CD8-positive, alpha-beta memory T cell (primary cell): ENCODE data around the gene BLOC1S4. TPM values are rescaled to one million over a fixed set of nuclear protein-coding genes. Genes with fewer than 3 reads are reported as not detected.
A peak's percentile ranks its signal among the peaks of the same experiment; 100 is the strongest.

Experiments
- CTCF ChIA-PET: fragments of 350-600 bp; sonication (Branson Sonifier 250); formaldehyde crosslinking; loops from one replicate; lab custom pipeline; 2021; ENCODE audit warnings: antibody characterized with exemption; lab: Charles Lee
- POLR2A ChIA-PET: fragments of 350-600 bp; sonication (Branson Sonifier 250); formaldehyde crosslinking; loops from one replicate; lab custom pipeline; 2021; ENCODE audit warnings: antibody characterized with exemption; lab: Charles Lee
- DNase-seq, 5 donors: peaks; one replicate each; pipeline versions ENCODE4 v3.0.0 to v3.0.0-alpha.2; 2020 to 2022; ENCODE audit warnings: mixed read lengths in 1 of 5
- H3K27ac ChIP-seq: one replicate; pipeline ENCODE4 v1.7.0; 2013; ENCODE audit warnings: low read depth, mild to moderate bottlenecking, low read length, moderate library complexity
- H3K27me3 ChIP-seq: 2 replicates; pipeline ENCODE4 v1.7.0; 2013; ENCODE audit warnings: low read length, mild to moderate bottlenecking; ENCODE audit not compliant: insufficient read depth, poor library complexity, severe bottlenecking
- H3K36me3 ChIP-seq: 2 replicates; pipeline ENCODE4 v1.7.0; 2013; ENCODE audit warnings: mild to moderate bottlenecking, low read length, moderate library complexity; ENCODE audit not compliant: insufficient read depth
- H3K4me1 ChIP-seq: 2 replicates; pipeline ENCODE4 v1.7.0; 2013; ENCODE audit warnings: mild to moderate bottlenecking, low read length, moderate library complexity; ENCODE audit not compliant: insufficient read depth
- H3K4me3 ChIP-seq: 2 replicates; pipeline ENCODE4 v1.7.0; 2013; ENCODE audit warnings: mild to moderate bottlenecking, low read length
- H3K9me3 ChIP-seq: 2 replicates; pipeline ENCODE4 v1.7.0; 2013; ENCODE audit warnings: mild to moderate bottlenecking, low read length
- H3K27ac Mint-ChIP-seq, 8 donors: one replicate each; pipeline ENCODE4 v1.8.0; 2020 to 2021; ENCODE audit warnings: mixed read lengths in 8 of 8, mild to moderate bottlenecking in 6 of 8, inconsistent platforms in 3 of 8, moderate library complexity in 3 of 8
- H3K27me3 Mint-ChIP-seq, 2 donors: one replicate each; pipeline ENCODE4 v1.8.0; 2020 to 2021; ENCODE audit warnings: mixed read lengths in 2 of 2, mild to moderate bottlenecking in 1 of 2, moderate library complexity in 1 of 2
- H3K36me3 Mint-ChIP-seq, 3 donors: one replicate each; pipeline ENCODE4 v1.8.0; 2020 to 2021; ENCODE audit warnings: mixed read lengths in 3 of 3, inconsistent platforms in 1 of 3, mild to moderate bottlenecking in 1 of 3
- H3K4me1 Mint-ChIP-seq, 3 donors: one replicate each; pipeline ENCODE4 v1.8.0; 2020 to 2021; ENCODE audit warnings: mixed read lengths in 3 of 3, inconsistent platforms in 1 of 3, mild to moderate bottlenecking in 1 of 3
- H3K4me3 Mint-ChIP-seq, 7 donors: one replicate each; pipeline ENCODE4 v1.8.0; 2020 to 2021; ENCODE audit warnings: mixed read lengths in 7 of 7, mild to moderate bottlenecking in 6 of 7, moderate library complexity in 4 of 7, inconsistent platforms in 2 of 7
- H3K9me3 Mint-ChIP-seq, 5 donors: one replicate each; pipeline ENCODE4 v1.8.0; 2020 to 2022; ENCODE audit warnings: mixed read lengths in 5 of 5, mild to moderate bottlenecking in 3 of 5, moderate library complexity in 2 of 5, inconsistent platforms in 1 of 5
- polyA plus RNA-seq: library from polyadenylated mRNA; unstranded; fragments of 300-500 nt; fragmentation: Illumina TruSeq; gene quantifications from one replicate; pipeline ENCODE4 v1.2.3, GENCODE V29; 2021
- total RNA-seq, 2 experiments: library from RNA; stranded (reverse); gene quantifications; one replicate each; pipeline ENCODE4 v1.2.3, GENCODE V29; 2021

Gene BLOC1S4
- total and polyA plus RNA-seq, 3 experiments from 2014 or later: 21.5 to 96.7 (median 22.9) TPM

DNA sequence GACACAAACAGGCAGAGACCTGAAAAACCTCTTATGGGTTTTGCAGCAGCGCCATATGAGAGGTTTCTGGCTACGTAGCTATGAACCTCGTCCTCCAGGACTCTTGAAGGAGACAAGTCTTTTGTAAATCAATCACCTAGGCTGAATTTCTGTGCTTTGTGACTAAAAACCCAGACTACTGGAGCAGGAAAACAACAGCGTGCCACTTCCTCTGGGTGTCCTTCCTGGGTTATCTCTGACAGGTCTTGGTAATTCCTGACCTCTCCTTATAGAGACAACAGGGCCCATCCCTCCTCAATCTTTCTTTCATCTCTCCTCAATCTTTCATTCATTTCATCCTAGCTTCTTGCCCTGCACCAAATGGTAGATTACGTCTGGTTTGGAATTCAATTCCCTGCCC is 16.6 kb upstream of the BLOC1S4 start:
- no peak overlapping the region for H3K27ac ChIP-seq
- H3K27me3 ChIP-seq: no peaks in the 10 kb centered on the region
- DNase-seq: no peak
- no peak overlapping the region for H3K4me3 ChIP-seq
- POLR2A ChIA-PET: interaction anchor here (2.6 kb wide), 1 partner anchor 9 kb away, joined by 17 read pairs; no protein-coding TSS in a partner anchor
- peak overlapping the region; percentile 83 to 98 (median 90) for H3K27ac Mint-ChIP-seq
- H3K27me3 Mint-ChIP-seq: peaks cover 0 to 3% of the 10 kb centered on the region in 2 donors
- no peaks in the 10 kb centered on the region for H3K9me3 Mint-ChIP-seq
- H3K9me3 ChIP-seq: no peaks in the 10 kb centered on the region
- H3K4me3 Mint-ChIP-seq: peak overlapping the region; percentile 23 to 85 (median 47)
- peaks cover 3 to 39% (median 9%) of the 10 kb centered on the region in 3 donors for H3K36me3 Mint-ChIP-seq
- H3K4me1 ChIP-seq: peaks cover 63% of the 10 kb centered on the region
- peaks cover 62 to 81% (median 77%) of the 10 kb centered on the region in 3 donors for H3K4me1 Mint-ChIP-seq
- peaks cover 10% of the 10 kb centered on the region for H3K36me3 ChIP-seq
- CTCF ChIA-PET: interaction anchor here (1.0 to 29.4 kb wide), 5 partner anchors 9 to 26 kb away, joined by 4 to 369 read pairs (median 8); partner anchors contain the start of gene MRFAP1L1

DNA sequence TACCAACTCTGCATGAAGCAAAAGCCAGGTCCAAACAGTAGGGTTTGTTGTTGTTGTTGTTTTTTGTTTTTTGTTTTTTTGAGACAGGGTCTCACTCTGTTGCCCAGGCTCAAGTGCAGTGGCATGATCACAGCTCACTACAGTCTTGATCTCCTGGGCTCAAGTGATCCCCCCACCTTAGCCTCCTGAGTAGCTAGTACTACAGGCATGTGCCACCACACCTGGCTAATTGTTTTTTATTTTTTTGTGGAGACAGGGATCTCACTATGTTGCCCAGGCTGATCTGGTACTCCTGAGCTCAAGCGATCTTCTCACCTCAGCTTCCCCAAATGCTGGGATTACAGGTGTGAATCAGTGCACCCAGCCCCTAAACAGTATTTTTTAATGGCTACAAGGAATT is 16.1 kb upstream of the BLOC1S4 start:
- peak overlapping the region; percentile 74 to 94 (median 86) for H3K27ac Mint-ChIP-seq
- CTCF ChIA-PET: interaction anchor here (1.0 to 29.4 kb wide), 5 partner anchors 10 to 27 kb away, joined by 4 to 369 read pairs (median 13); partner anchors contain the start of gene MRFAP1L1
- H3K4me1 ChIP-seq: peaks cover 60% of the 10 kb centered on the region

DNA sequence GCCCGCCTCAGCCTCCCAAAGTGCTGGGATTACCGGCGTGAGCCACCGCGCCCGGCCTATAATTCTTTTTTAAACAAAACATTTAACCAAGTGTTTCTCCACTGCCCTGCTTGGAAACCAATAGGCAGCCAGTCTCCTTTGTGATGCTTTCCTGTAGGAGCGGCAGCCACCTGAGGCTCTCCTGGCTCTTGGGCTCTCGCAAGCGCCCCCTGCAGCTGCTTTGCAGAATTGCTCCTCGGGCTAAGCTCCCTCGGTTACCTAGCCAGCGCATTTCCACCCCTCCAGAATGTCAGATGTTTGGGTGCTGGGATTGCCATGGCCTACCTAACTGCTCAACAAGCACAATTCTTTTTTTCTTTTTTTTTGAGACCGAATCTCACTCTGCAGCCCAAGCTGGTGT is 14.6 kb upstream of the BLOC1S4 start:
- peaks cover 60% of the 10 kb centered on the region for H3K4me1 ChIP-seq
- H3K27me3 ChIP-seq: no peaks in the 10 kb centered on the region
- H3K4me3 ChIP-seq: no peak overlapping the region
- POLR2A ChIA-PET: interaction anchor here (1.3 to 2.6 kb wide), 2 partner anchors 11 to 27 kb away, joined by 6 to 17 read pairs; no protein-coding TSS in a partner anchor
- no peak overlapping the region for H3K27ac ChIP-seq
- no peaks in the 10 kb centered on the region for H3K9me3 Mint-ChIP-seq
- H3K36me3 ChIP-seq: peaks cover 14% of the 10 kb centered on the region
- H3K9me3 ChIP-seq: no peaks in the 10 kb centered on the region
- peaks cover 0 to 3% of the 10 kb centered on the region in 2 donors for H3K27me3 Mint-ChIP-seq
- peaks cover 3 to 56% (median 17%) of the 10 kb centered on the region in 3 donors for H3K36me3 Mint-ChIP-seq
- peak overlapping the region in 5 of 8 donors; percentile 47 to 90 (median 61) for H3K27ac Mint-ChIP-seq
- H3K4me1 Mint-ChIP-seq: peaks cover 63 to 81% (median 77%) of the 10 kb centered on the region in 3 donors
- CTCF ChIA-PET: interaction anchor here (0.7 to 29.4 kb wide), 7 partner anchors 11 to 173 kb away, joined by 3 to 369 read pairs (median 6); a partner anchor contains a TSS
- DNase-seq: peak in 2 of 5 donors; percentile 36 to 44
- no peak overlapping the region for H3K4me3 Mint-ChIP-seq

More for the DNA sequence above, 16.1 kb upstream of the BLOC1S4 start:
- peaks cover 10% of the 10 kb centered on the region for H3K36me3 ChIP-seq
- H3K9me3 ChIP-seq: no peaks in the 10 kb centered on the region
- no peaks in the 10 kb centered on the region for H3K27me3 ChIP-seq
- Mint-ChIP-seq H3K27me3 (peaks cover 0 to 3% of the 10 kb centered on the region in 2 donors), H3K9me3 (no peaks in the 10 kb centered on the region), H3K4me1 (peaks cover 62 to 81% (median 77%) of the 10 kb centered on the region in 3 donors), H3K36me3 (peaks cover 3 to 44% (median 11%) of the 10 kb centered on the region in 3 donors), H3K4me3 (peak overlapping the region in 3 of 7 donors; percentile 8 to 54 (median 47))
- POLR2A ChIA-PET: interaction anchor here (0.6 to 2.6 kb wide), 4 partner anchors 9 to 368 kb away, joined by 3 to 17 read pairs (median 3); partner anchors contain the start of gene GRPEL1
- H3K27ac ChIP-seq: no peak overlapping the region
- no peak overlapping the region for H3K4me3 ChIP-seq
- DNase-seq: no peak

DNA sequence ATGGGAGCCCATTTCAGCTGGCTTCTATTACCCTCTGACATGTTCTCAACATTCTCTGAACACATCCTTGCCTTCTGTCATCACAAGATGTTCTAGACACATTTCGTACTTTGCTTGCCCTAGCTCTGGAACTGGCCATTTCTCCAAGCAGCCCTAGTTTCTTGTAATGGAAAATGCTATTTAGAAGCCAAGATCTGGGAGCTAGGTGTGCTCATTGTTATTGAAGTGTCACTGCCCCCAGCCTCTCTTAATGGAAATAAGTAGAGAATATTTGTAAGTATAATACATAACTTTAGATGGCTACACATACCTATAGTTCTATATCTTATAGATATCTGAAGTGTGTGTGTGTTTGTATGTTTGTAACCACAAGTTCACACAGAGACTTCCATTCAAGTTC is 13.2 kb upstream of the BLOC1S4 start:
- DNase-seq: no peak
- POLR2A ChIA-PET: interaction anchor here (0.9 kb wide), 1 partner anchor 12 kb away, joined by 4 read pairs; no protein-coding TSS in a partner anchor
- H3K9me3 ChIP-seq: no peaks in the 10 kb centered on the region
- CTCF ChIA-PET: interaction anchor here (1.0 to 29.4 kb wide), 3 partner anchors 12 to 44 kb away, joined by 3 to 369 read pairs (median 39); a partner anchor contains a TSS
- Mint-ChIP-seq H3K4me3 (no peak overlapping the region), H3K27ac (peak overlapping the region in 5 of 8 donors; percentile 23 to 56 (median 27)), H3K9me3 (no peaks in the 10 kb centered on the region), H3K4me1 (peaks cover 66 to 85% (median 80%) of the 10 kb centered on the region in 3 donors), H3K27me3 (peaks cover 0 to 3% of the 10 kb centered on the region in 2 donors), H3K36me3 (peaks cover 9 to 67% (median 22%) of the 10 kb centered on the region in 3 donors)
- no peaks in the 10 kb centered on the region for H3K27me3 ChIP-seq
- peaks cover 61% of the 10 kb centered on the region for H3K4me1 ChIP-seq
- peaks cover 24% of the 10 kb centered on the region for H3K36me3 ChIP-seq
- no peak overlapping the region for H3K27ac ChIP-seq
- no peak overlapping the region for H3K4me3 ChIP-seq

DNA sequence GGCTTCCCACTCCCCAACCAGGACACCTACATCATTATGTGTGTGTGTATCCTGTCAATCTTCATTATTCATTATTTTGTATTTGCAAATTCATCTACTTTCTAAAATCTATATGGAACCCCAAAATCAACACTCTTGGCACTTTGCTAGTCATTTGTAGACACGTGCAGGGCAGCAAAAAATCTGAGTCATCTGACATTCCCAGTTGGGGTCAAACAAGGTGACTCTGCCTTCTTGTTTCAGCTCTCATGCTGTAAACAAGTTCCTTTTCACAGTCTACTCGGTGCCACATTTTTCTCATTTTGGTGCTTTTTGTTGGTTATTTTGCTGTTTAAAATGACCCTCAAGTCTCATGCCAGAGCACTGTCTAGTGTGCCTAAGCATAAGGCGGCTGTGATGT is 12.2 kb upstream of the BLOC1S4 start:
- H3K27me3 ChIP-seq: no peaks in the 10 kb centered on the region
- Mint-ChIP-seq H3K36me3 (peaks cover 14 to 77% (median 28%) of the 10 kb centered on the region in 3 donors), H3K9me3 (no peaks in the 10 kb centered on the region), H3K4me3 (peak overlapping the region in 1 of 7 donors; percentile 53), H3K27me3 (peaks cover 0 to 3% of the 10 kb centered on the region in 2 donors), H3K4me1 (peaks cover 70 to 88% (median 83%) of the 10 kb centered on the region in 3 donors), H3K27ac (peak overlapping the region; percentile 31 to 92 (median 78))
- ChIA-PET CTCF (interaction anchor here (1.3 to 29.4 kb wide), 5 partner anchors 13 to 170 kb away, joined by 4 to 369 read pairs (median 8); a partner anchor contains a TSS), POLR2A (interaction anchor here (1.4 kb wide), 1 partner anchor 28 kb away, joined by 4 read pairs; no protein-coding TSS in a partner anchor)
- H3K36me3 ChIP-seq: peaks cover 25% of the 10 kb centered on the region
- H3K27ac ChIP-seq: no peak overlapping the region
- no peak overlapping the region for H3K4me3 ChIP-seq
- no peaks in the 10 kb centered on the region for H3K9me3 ChIP-seq
- no peak for DNase-seq
- peaks cover 62% of the 10 kb centered on the region for H3K4me1 ChIP-seq

DNA sequence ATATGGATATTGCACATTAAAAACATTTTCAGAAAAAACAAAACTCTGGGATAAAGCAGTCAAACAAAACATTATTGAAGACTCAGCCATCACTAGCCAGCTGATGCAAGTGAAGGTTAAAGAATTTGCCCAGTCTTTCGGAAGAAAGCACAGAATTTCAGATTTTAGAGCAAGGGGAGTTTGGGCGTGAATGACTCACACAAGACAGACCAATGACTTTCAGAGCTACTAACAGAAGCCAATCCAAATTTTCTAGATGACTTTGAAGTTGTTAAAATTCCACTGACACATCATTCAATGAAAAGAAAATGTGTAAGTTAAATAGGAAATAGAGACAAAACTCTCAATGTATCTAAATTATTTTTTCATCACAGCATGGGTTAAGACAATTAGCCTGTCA is 10.3 kb upstream of the BLOC1S4 start:
- peak overlapping the region in 6 of 7 donors; percentile 6 to 64 (median 42) for H3K4me3 Mint-ChIP-seq
- no peak for DNase-seq
- H3K4me1 ChIP-seq: peaks cover 57% of the 10 kb centered on the region
- CTCF ChIA-PET: interaction anchor here (1.0 to 29.4 kb wide), 6 partner anchors 9 to 33 kb away, joined by 3 to 369 read pairs (median 6); a partner anchor contains a TSS
- H3K27me3 Mint-ChIP-seq: peaks cover 0 to under 1% of the 10 kb centered on the region in 2 donors
- H3K36me3 ChIP-seq: peaks cover 25% of the 10 kb centered on the region
- no peak overlapping the region for H3K27ac ChIP-seq
- H3K4me3 ChIP-seq: no peak overlapping the region
- POLR2A ChIA-PET: interaction anchor here (0.6 to 0.7 kb wide), 2 partner anchors 74 to 79 kb away, joined by 3 to 4 read pairs; no protein-coding TSS in a partner anchor
- no peaks in the 10 kb centered on the region for H3K9me3 Mint-ChIP-seq
- H3K27me3 ChIP-seq: no peaks in the 10 kb centered on the region
- H3K36me3 Mint-ChIP-seq: peaks cover 14 to 74% (median 28%) of the 10 kb centered on the region in 3 donors
- H3K4me1 Mint-ChIP-seq: peaks cover 71 to 88% (median 82%) of the 10 kb centered on the region in 3 donors
- peak overlapping the region; percentile 20 to 95 (median 66) for H3K27ac Mint-ChIP-seq
- no peaks in the 10 kb centered on the region for H3K9me3 ChIP-seq

DNA sequence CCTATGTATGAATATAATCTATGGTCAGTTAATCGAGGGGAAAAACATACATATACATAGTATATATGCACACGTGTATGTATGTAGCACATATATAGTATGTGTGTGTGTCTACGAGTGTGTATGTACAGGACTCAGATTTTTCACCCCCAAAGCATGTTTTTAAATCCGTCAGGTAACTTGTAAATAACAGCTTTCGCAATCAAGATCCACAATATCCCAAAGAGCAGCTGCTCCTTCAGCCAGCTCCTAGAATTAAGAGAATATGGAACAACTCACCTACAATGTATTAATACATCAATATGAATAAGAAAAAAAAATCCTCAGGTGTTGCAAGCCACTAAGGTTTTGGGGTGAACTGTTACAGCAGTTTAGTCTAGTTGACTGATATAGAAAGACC is 9.8 kb upstream of the BLOC1S4 start:
- H3K9me3 ChIP-seq: no peaks in the 10 kb centered on the region
- CTCF ChIA-PET: interaction anchor here (1.0 to 29.4 kb wide), 7 partner anchors 10 to 33 kb away, joined by 3 to 369 read pairs (median 6); a partner anchor contains a TSS
- Mint-ChIP-seq H3K27ac (peak overlapping the region in 6 of 8 donors; percentile 1 to 95 (median 60)), H3K27me3 (no peaks in the 10 kb centered on the region), H3K9me3 (no peaks in the 10 kb centered on the region), H3K4me1 (peaks cover 71 to 88% (median 84%) of the 10 kb centered on the region in 3 donors), H3K36me3 (peaks cover 14 to 72% (median 27%) of the 10 kb centered on the region in 3 donors), H3K4me3 (peak overlapping the region in 6 of 7 donors; percentile 17 to 64 (median 36))
- H3K27ac ChIP-seq: no peak overlapping the region
- no peaks in the 10 kb centered on the region for H3K27me3 ChIP-seq
- H3K36me3 ChIP-seq: peaks cover 25% of the 10 kb centered on the region
- peaks cover 59% of the 10 kb centered on the region for H3K4me1 ChIP-seq
- POLR2A ChIA-PET: interaction anchor here (0.6 to 4.5 kb wide), 3 partner anchors 16 to 78 kb away, joined by 3 to 50 read pairs (median 41); a partner anchor contains a TSS
- no peak for DNase-seq
- H3K4me3 ChIP-seq: no peak overlapping the region
